Thyroid gland (tissue), 4 donors: Measurements from ENCODE around the gene DES. TPM values are rescaled to one million over a fixed set of nuclear protein-coding genes. Genes with fewer than 3 reads are reported as not detected.

Experiments used
- DNase-seq, 2 donors: peaks; one replicate each; pipeline ENCODE4 v3.0.0-alpha.2; 2019
- H3K27ac ChIP-seq, 3 donors: fragments of 200-600 bp; sonication (generic); 1 replicate in 2 of 3; 2 replicates in 1 of 3; pipeline ENCODE4 v1.5.1; 2016 to 2019; ENCODE audit warnings: mild to moderate bottlenecking in 1 of 3, moderate library complexity in 1 of 3
- H3K27me3 ChIP-seq: fragments of 200-600 bp; sonication (generic); one replicate; pipeline ENCODE4 v1.5.1; 2019
- H3K36me3 ChIP-seq, 2 donors: fragments of 200-600 bp; sonication (generic); one replicate each; pipeline ENCODE4 v1.5.1; 2016 to 2019
- H3K4me1 ChIP-seq, 2 donors: fragments of 200-600 bp; sonication (generic); one replicate each; pipeline ENCODE4 v1.5.1; 2017 to 2019
- H3K4me3 ChIP-seq, 3 donors: fragments of 200-600 bp; sonication (generic); replicated peaks in 1 of 3; 1 replicate in 2 of 3; 2 replicates in 1 of 3; pipeline ENCODE4 v1.5.1; 2016; ENCODE audit warnings: mild to moderate bottlenecking in 1 of 3
- H3K9me3 ChIP-seq: fragments of 200-600 bp; sonication (generic); one replicate; pipeline ENCODE4 v1.5.1; 2017
- POLR2A ChIP-seq, 2 donors: fragments of 450-650 bp; IDR thresholded peaks; one replicate each; pipeline ENCODE4 v1.6.1; 2017; ENCODE audit warnings: antibody characterized with exemption in 2 of 2, mild to moderate bottlenecking in 2 of 2, moderate library complexity in 1 of 2
- WGBS, 2 donors: methylation state at CpG; one replicate each; pipeline ENCODE4 v1.1.5; 2017; 5-methylcytosine and 5-hydroxymethylcytosine counted together
- intact Hi-C: fragments of 100-400 bp; cut with DNase I; formaldehyde crosslinking; loops from one replicate; pipeline ENCODE4 v1.15.1; 2023
- total RNA-seq, 4 donors: library from RNA; depleted of rRNA; stranded (reverse); fragments of >200 nt; gene quantifications; one replicate each; pipeline ENCODE4 v1.2.3, GENCODE V29; 2016
- TF ChIP-seq, protein P1 (sequence below), 6 experiments: fragments of 200-600 bp in 3 of 6; fragments of 450-650 bp in 3 of 6; sonication (generic) in 3 of 6; IDR thresholded peaks; one replicate each; pipeline ENCODE4 v1.5.1; 2016 to 2019; ENCODE audit warnings: antibody characterized with exemption in 6 of 6, mild to moderate bottlenecking in 2 of 6, inconsistent platforms in 1 of 6, moderate library complexity in 1 of 6

The DES gene
- total RNA-seq, 4 donors from 2014 or later, result 26.7 to 54.4 (median 28.7) TPM

GRCh38 chr2:219416938-219417337 is 1.2 kb upstream of the DES start:
- 84 to 89% methylated on average over 2 to 4 of the region's 4 CpGs for WGBS, 2 donors
- intact Hi-C loops, result no loop called here
- no peak for DNase-seq

DNA sequence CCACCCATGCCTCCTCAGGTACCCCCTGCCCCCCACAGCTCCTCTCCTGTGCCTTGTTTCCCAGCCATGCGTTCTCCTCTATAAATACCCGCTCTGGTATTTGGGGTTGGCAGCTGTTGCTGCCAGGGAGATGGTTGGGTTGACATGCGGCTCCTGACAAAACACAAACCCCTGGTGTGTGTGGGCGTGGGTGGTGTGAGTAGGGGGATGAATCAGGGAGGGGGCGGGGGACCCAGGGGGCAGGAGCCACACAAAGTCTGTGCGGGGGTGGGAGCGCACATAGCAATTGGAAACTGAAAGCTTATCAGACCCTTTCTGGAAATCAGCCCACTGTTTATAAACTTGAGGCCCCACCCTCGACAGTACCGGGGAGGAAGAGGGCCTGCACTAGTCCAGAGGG is 803 bp upstream of the DES start:
- intact Hi-C loops, result no loop called here
- H3K27ac ChIP-seq, result no peak overlapping the region
- peaks cover 9% of the 10 kb centered on the region for H3K27me3 ChIP-seq
- H3K4me3 ChIP-seq, result no peak overlapping the region
- H3K9me3 ChIP-seq, result no peaks in the 10 kb centered on the region
- DNase-seq, result no peak
- WGBS, 2 donors, result 70 to 75% methylated on average over 8 to 9 of the region's 9 CpGs
- peaks cover 0 to 11% of the 10 kb centered on the region in 2 donors for H3K4me1 ChIP-seq
- TF ChIP-seq POLR2A (IDR thresholded peaks at IDR 0.05), result no peak
- TF ChIP-seq, protein P1, sequence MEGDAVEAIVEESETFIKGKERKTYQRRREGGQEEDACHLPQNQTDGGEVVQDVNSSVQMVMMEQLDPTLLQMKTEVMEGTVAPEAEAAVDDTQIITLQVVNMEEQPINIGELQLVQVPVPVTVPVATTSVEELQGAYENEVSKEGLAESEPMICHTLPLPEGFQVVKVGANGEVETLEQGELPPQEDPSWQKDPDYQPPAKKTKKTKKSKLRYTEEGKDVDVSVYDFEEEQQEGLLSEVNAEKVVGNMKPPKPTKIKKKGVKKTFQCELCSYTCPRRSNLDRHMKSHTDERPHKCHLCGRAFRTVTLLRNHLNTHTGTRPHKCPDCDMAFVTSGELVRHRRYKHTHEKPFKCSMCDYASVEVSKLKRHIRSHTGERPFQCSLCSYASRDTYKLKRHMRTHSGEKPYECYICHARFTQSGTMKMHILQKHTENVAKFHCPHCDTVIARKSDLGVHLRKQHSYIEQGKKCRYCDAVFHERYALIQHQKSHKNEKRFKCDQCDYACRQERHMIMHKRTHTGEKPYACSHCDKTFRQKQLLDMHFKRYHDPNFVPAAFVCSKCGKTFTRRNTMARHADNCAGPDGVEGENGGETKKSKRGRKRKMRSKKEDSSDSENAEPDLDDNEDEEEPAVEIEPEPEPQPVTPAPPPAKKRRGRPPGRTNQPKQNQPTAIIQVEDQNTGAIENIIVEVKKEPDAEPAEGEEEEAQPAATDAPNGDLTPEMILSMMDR (IDR thresholded peaks at IDR 0.05), result no peak
- no peaks in the 10 kb centered on the region for H3K36me3 ChIP-seq

More at GRCh38 chr2:219416938-219417337, 1.2 kb upstream of the DES start:
- Histone ChIP-seq H3K36me3 (no peaks in the 10 kb centered on the region), H3K27ac (no peak overlapping the region), H3K4me3 (no peak overlapping the region), H3K4me1 (peaks cover 0 to 11% of the 10 kb centered on the region in 2 donors), H3K27me3 (peaks cover 9% of the 10 kb centered on the region), H3K9me3 (no peaks in the 10 kb centered on the region)
- no peak for TF ChIP-seq POLR2A (IDR thresholded peaks at IDR 0.05)
- TF ChIP-seq, protein P1 (IDR thresholded peaks at IDR 0.05), result no peak

- DNase-seq, result no peak
- Histone ChIP-seq H3K36me3 (no peaks in the 10 kb centered on the region), H3K4me3 (peak overlapping the region in 1 of 3 donors; percentile 12), H3K4me1 (peaks cover 0 to 11% of the 10 kb centered on the region in 2 donors), H3K9me3 (no peaks in the 10 kb centered on the region), H3K27me3 (peaks cover 9% of the 10 kb centered on the region), H3K27ac (no peak overlapping the region)
- TF ChIP-seq, protein P1 (IDR thresholded peaks at IDR 0.05), result no peak
- TF ChIP-seq POLR2A (IDR thresholded peaks at IDR 0.05), result no peak
- WGBS, 2 donors, result 78 to 79% methylated on average over 4 to 5 of the region's 12 CpGs
- intact Hi-C loops, result no loop called here
These were observed 791 bp downstream of the DES start for GRCh38 chr2:219419012-219419324.

GRCh38 chr2:219419331-219420197 is 1.4 kb downstream of the DES start:
- intact Hi-C loops, result no loop called here
- Histone ChIP-seq H3K27me3 (peaks cover 9% of the 10 kb centered on the region), H3K27ac (no peak overlapping the region), H3K4me3 (no peak overlapping the region), H3K9me3 (no peaks in the 10 kb centered on the region), H3K36me3 (no peaks in the 10 kb centered on the region), H3K4me1 (peaks cover 3 to 17% of the 10 kb centered on the region in 2 donors)
- TF ChIP-seq POLR2A (IDR thresholded peaks at IDR 0.05), result no peak
- TF ChIP-seq, protein P1 (IDR thresholded peaks at IDR 0.05), result no peak
- 87 to 88% methylated on average over 8 of the region's 9 CpGs for WGBS, 2 donors
- no peak for DNase-seq

DNA sequence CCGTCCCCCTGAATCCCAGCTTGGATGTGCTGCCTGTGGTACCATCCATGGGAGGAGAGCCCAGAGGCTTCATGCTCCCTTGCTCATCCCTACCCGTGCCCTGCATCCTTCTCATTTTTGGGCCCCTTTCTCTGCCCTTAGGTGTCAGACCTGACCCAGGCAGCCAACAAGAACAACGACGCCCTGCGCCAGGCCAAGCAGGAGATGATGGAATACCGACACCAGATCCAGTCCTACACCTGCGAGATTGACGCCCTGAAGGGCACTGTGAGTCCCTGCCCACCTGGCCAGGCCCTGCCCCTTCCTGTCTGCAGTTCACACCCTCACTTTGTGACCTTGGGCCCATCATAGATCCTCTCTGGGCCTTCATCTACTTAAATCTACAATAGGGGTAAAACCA is 2.5 kb downstream of the DES start:
- Histone ChIP-seq H3K27ac (no peak overlapping the region), H3K9me3 (no peaks in the 10 kb centered on the region), H3K4me1 (peaks cover 5 to 22% of the 10 kb centered on the region in 2 donors), H3K4me3 (no peak overlapping the region), H3K36me3 (no peaks in the 10 kb centered on the region), H3K27me3 (peaks cover 9% of the 10 kb centered on the region)
- DNase-seq, result no peak
- WGBS, 2 donors, result 90 to 96% methylated on average over 8 of the region's 8 CpGs
- intact Hi-C loops, result no loop called here
- TF ChIP-seq POLR2A (IDR thresholded peaks at IDR 0.05), result no peak
- TF ChIP-seq, protein P1 (IDR thresholded peaks at IDR 0.05), result no peak
